Suprapubic skin (tissue), 4 donors: ENCODE measurements around the gene EFEMP1. TPM values are rescaled to one million over a fixed set of nuclear protein-coding genes. Genes with fewer than 3 reads are reported as not detected.

ENCODE experiments used
- DNase-seq, 2 donors: peaks; one replicate each; pipeline ENCODE4 v3.0.0-alpha.2; 2019; ENCODE audit warnings: low spot score in 2 of 2
- H3K27ac ChIP-seq: fragments of 200-600 bp; sonication (generic); one replicate; pipeline ENCODE4 v1.5.1; 2019
- H3K27me3 ChIP-seq: fragments of 200-600 bp; sonication (generic); one replicate; pipeline ENCODE4 v1.5.1; 2019
- H3K36me3 ChIP-seq: fragments of 200-600 bp; sonication (generic); one replicate; pipeline ENCODE4 v1.5.1; 2019
- H3K4me1 ChIP-seq: fragments of 200-600 bp; sonication (generic); one replicate; pipeline ENCODE4 v1.5.1; 2019
- H3K4me3 ChIP-seq: fragments of 200-600 bp; sonication (generic); one replicate; pipeline ENCODE4 v1.5.1; 2019; ENCODE audit warnings: mild to moderate bottlenecking
- H3K9me3 ChIP-seq: fragments of 200-600 bp; sonication (generic); one replicate; pipeline ENCODE4 v1.5.1; 2019
- CTCF ChIP-seq, 2 donors: fragments of 200-600 bp in 1 of 2; fragments of 450-650 bp in 1 of 2; sonication (generic) in 1 of 2; IDR thresholded peaks; one replicate each; pipeline ENCODE4 v1.5.1; 2016 to 2019; ENCODE audit warnings: antibody characterized with exemption in 2 of 2, mild to moderate bottlenecking in 1 of 2, moderate library complexity in 1 of 2
- EP300 ChIP-seq: sonication (generic); formaldehyde crosslinking; IDR thresholded peaks from one replicate; pipeline ENCODE4 v1.6.1; 2017; ENCODE audit warnings: antibody characterized with exemption
- POLR2A ChIP-seq, 2 donors: fragments of 450-650 bp; IDR thresholded peaks; one replicate each; pipeline ENCODE4 v1.6.1; 2017; ENCODE audit warnings: antibody characterized with exemption in 2 of 2, mild to moderate bottlenecking in 2 of 2, moderate library complexity in 2 of 2
- POLR2AphosphoS5 ChIP-seq, 3 donors: sonication (generic); formaldehyde crosslinking; IDR thresholded peaks; one replicate each; pipeline ENCODE4 v1.6.1; 2017; ENCODE audit warnings: antibody characterized with exemption in 3 of 3
- WGBS: methylation state at CpG from one replicate; pipeline ENCODE4 v1.1.5; 2018; 5-methylcytosine and 5-hydroxymethylcytosine counted together
- total RNA-seq, 4 donors: library from RNA; depleted of rRNA; stranded (reverse); fragments of >200 nt; gene quantifications; one replicate each; pipeline ENCODE4 v1.1.0, GENCODE V29; 2016

The EFEMP1 gene
- total RNA-seq, result 100 to 1,000 TPM in 3 of 4 donors, 10 to 100 TPM in 1; 93.1 to 145 (median 137) TPM

GRCh38 chr2:55923091-55923981 lies at the start of gene EFEMP1:
Gene EFEMP1 (minus strand): TSS chr2:55923782. CDS start chr2:55922440, 1,342 bp downstream.
- H3K27ac ChIP-seq, result peak within 1 kb of the TSS; percentile 67
- H3K36me3 ChIP-seq, result no peaks in the 10 kb centered on the region
- H3K27me3 ChIP-seq, result no peaks in the 10 kb centered on the region
- TF ChIP-seq EP300, result no peak
- no peak for TF ChIP-seq POLR2A (IDR thresholded peaks at IDR 0.05)
- no peak for TF ChIP-seq POLR2AphosphoS5 (IDR thresholded peaks at IDR 0.05)
- TF ChIP-seq CTCF (IDR thresholded peaks at IDR 0.05), result no peak
- WGBS, result under 1% methylated on average over 29 of the region's 70 CpGs
- peak within 1 kb of the TSS; percentile 62 for H3K4me3 ChIP-seq
- H3K4me1 ChIP-seq, result peaks cover 23% of the 10 kb centered on the region
- no peaks in the 10 kb centered on the region for H3K9me3 ChIP-seq
- DNase-seq, result peak; percentile 79 to 86

- WGBS, result 61% methylated on average over 2 of the region's 2 CpGs
- no peak for DNase-seq
- Histone ChIP-seq H3K9me3 (no peaks in the 10 kb centered on the region), H3K27me3 (no peaks in the 10 kb centered on the region), H3K36me3 (no peaks in the 10 kb centered on the region), H3K27ac (no peak overlapping the region), H3K4me1 (no peaks in the 10 kb centered on the region), H3K4me3 (no peak overlapping the region)
- TF ChIP-seq POLR2AphosphoS5 (IDR thresholded peaks at IDR 0.05) (no peak), EP300 (no peak), POLR2A (IDR thresholded peaks at IDR 0.05) (no peak), CTCF (IDR thresholded peaks at IDR 0.05) (no peak)
These were observed 46.9 kb upstream of the EFEMP1 start for GRCh38 chr2:55970500-55970899.

GRCh38 chr2:55968941-55969340 lies 45.4 kb upstream of the EFEMP1 start:
- WGBS, result 26% methylated on average over 1 of the region's 1 CpG
- H3K4me1 ChIP-seq, result no peaks in the 10 kb centered on the region
- no peaks in the 10 kb centered on the region for H3K27me3 ChIP-seq
- no peak for DNase-seq
- H3K9me3 ChIP-seq, result no peaks in the 10 kb centered on the region
- H3K36me3 ChIP-seq, result no peaks in the 10 kb centered on the region
- no peak overlapping the region for H3K27ac ChIP-seq
- no peak overlapping the region for H3K4me3 ChIP-seq
- no peak for TF ChIP-seq CTCF (IDR thresholded peaks at IDR 0.05)
- no peak for TF ChIP-seq EP300
- TF ChIP-seq POLR2AphosphoS5 (IDR thresholded peaks at IDR 0.05), result no peak
- no peak for TF ChIP-seq POLR2A (IDR thresholded peaks at IDR 0.05)

GRCh38 chr2:55966401-55967118 lies 43.0 kb upstream of the EFEMP1 start:
- no peak for TF ChIP-seq POLR2A (IDR thresholded peaks at IDR 0.05)
- TF ChIP-seq POLR2AphosphoS5 (IDR thresholded peaks at IDR 0.05), result peak in 1 of 3 donors; percentile 14
- 69% methylated on average over 6 of the region's 6 CpGs for WGBS

GRCh38 chr2:55965966-55966365 lies 42.4 kb upstream of the EFEMP1 start:
- DNase-seq, result no peak
- no peak for TF ChIP-seq EP300
- no peak for TF ChIP-seq POLR2A (IDR thresholded peaks at IDR 0.05)
- no peak for TF ChIP-seq CTCF (IDR thresholded peaks at IDR 0.05)
- no peak for TF ChIP-seq POLR2AphosphoS5 (IDR thresholded peaks at IDR 0.05)

More at GRCh38 chr2:55966401-55967118, 43.0 kb upstream of the EFEMP1 start:
- Histone ChIP-seq H3K9me3 (no peaks in the 10 kb centered on the region), H3K4me3 (no peak overlapping the region), H3K36me3 (no peaks in the 10 kb centered on the region), H3K4me1 (no peaks in the 10 kb centered on the region), H3K27me3 (no peaks in the 10 kb centered on the region), H3K27ac (no peak overlapping the region)
- DNase-seq, result peak in 1 of 2 donors; percentile 74

More at GRCh38 chr2:55965966-55966365, 42.4 kb upstream of the EFEMP1 start:
- no peak overlapping the region for H3K4me3 ChIP-seq
- H3K9me3 ChIP-seq, result no peaks in the 10 kb centered on the region
- H3K27ac ChIP-seq, result no peak overlapping the region
- H3K4me1 ChIP-seq, result peaks cover 4% of the 10 kb centered on the region
- no peaks in the 10 kb centered on the region for H3K36me3 ChIP-seq
- no peaks in the 10 kb centered on the region for H3K27me3 ChIP-seq
- 70% methylated on average over 3 of the region's 3 CpGs for WGBS
